D721Med (cell line): ENCODE measurements around the gene GHDC.
"Not testable (repeated sequence)": the region's sequence is repeated elsewhere in the genome, so short reads cannot be mapped to it uniquely, and the experiment has no call there.

Experiments
- DNase-seq: peaks from one replicate; pipeline ENCODE4 v3.0.0; 2011; ENCODE audit warnings: low spot score; ENCODE audit not compliant: insufficient read length
- FAIRE-seq: peaks from 2 replicates; lab custom pipeline; 2011; peaks lifted over from hg19 to GRCh38; lab: Jason Lieb, UNC
- TF ChIP-seq, protein P1 (sequence below): IDR thresholded peaks from 2 replicates; pipeline ENCODE4 v1.5.1; 2012; ENCODE audit warnings: mild to moderate bottlenecking, control low read depth; ENCODE audit not compliant: insufficient read depth; ENCODE audit errors: missing control alignments

GHDC gene, protein sequence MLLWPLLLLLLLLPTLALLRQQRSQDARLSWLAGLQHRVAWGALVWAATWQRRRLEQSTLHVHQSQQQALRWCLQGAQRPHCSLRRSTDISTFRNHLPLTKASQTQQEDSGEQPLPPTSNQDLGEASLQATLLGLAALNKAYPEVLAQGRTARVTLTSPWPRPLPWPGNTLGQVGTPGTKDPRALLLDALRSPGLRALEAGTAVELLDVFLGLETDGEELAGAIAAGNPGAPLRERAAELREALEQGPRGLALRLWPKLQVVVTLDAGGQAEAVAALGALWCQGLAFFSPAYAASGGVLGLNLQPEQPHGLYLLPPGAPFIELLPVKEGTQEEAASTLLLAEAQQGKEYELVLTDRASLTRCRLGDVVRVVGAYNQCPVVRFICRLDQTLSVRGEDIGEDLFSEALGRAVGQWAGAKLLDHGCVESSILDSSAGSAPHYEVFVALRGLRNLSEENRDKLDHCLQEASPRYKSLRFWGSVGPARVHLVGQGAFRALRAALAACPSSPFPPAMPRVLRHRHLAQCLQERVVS

DNA sequence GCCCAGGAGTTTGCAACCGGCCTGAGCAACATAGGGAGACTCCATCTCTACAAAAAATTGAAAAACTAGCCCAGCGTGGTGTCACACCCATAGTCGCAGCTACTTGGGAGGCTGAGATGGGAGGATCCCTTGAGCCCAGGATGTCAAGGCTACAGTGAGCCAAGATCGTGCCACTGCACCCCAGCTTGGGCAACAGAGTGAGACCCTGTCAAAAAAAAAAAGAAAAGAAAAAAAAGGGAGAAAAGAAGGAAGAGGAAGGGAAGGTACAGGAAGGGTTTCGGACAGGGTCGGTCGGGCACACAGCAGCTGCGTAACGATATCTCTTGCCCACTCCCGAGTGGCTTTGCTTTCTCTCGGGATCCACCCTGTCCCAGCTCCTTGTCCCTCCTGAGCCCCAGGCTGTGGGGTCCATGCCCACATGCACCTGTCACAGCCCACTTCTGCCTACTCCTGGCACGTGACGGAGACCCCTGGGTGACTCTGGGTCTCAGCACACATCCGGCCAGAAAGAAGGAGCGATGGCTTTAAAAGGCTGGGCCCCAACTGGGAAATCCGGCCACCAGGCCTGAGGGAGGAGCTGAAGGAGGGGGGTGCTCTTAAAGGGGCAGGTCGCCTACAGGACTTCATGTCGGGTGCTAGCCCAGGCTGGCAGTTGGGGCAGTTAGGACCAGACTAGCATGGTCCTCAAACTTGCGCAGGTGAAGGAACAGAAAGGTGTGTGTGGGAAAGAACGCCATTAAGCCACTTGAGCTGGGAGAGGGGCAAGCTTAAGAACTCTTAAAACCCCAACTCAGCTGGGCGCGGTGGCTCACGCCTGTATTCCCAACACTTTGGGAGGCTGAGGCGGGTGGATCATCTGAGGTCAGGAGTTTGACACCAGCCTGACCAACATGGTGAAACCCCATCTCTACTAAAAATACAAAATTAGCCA, at the start of gene GHDC:
Gene GHDC, minus strand, starts transcription at position 526 of the 931 bp plus-strand sequence. CDS start 913 bp downstream, outside the sequence.
- TF ChIP-seq, protein P1, sequence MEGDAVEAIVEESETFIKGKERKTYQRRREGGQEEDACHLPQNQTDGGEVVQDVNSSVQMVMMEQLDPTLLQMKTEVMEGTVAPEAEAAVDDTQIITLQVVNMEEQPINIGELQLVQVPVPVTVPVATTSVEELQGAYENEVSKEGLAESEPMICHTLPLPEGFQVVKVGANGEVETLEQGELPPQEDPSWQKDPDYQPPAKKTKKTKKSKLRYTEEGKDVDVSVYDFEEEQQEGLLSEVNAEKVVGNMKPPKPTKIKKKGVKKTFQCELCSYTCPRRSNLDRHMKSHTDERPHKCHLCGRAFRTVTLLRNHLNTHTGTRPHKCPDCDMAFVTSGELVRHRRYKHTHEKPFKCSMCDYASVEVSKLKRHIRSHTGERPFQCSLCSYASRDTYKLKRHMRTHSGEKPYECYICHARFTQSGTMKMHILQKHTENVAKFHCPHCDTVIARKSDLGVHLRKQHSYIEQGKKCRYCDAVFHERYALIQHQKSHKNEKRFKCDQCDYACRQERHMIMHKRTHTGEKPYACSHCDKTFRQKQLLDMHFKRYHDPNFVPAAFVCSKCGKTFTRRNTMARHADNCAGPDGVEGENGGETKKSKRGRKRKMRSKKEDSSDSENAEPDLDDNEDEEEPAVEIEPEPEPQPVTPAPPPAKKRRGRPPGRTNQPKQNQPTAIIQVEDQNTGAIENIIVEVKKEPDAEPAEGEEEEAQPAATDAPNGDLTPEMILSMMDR: no peak
- DNase-seq: no peak
- no peak for FAIRE-seq

- TF ChIP-seq, protein P1: no peak
- DNase-seq: no peak
- no peak for FAIRE-seq
Measured at GRCh38 chr17:42243493-42243982, 49.2 kb upstream of the GHDC start.

DNA sequence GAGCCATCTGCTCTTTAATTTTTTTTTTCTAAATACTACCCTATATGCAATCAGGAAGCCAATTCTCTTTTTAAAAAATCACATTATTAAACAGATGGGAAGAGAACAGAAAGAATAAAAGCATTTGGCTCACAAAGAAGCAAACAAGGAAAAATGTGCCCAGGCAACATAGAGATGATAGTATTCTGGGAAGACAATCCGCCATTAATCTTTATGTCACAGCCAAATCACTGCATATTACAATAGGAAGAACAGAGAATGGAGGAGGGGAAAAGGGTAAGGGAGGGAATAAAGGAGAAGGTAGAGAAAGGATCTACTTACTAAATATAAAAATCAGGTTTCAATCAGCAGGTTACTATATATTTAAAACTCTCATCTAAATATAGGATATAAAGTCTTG, 47.6 kb upstream of the GHDC start:
- TF ChIP-seq, protein P1: no peak
- no peak for DNase-seq
- no peak for FAIRE-seq

- FAIRE-seq, DNase-seq: not testable (repeated sequence)
Measured at GRCh38 chr17:42240863-42241262, 46.6 kb upstream of the GHDC start.

DNA sequence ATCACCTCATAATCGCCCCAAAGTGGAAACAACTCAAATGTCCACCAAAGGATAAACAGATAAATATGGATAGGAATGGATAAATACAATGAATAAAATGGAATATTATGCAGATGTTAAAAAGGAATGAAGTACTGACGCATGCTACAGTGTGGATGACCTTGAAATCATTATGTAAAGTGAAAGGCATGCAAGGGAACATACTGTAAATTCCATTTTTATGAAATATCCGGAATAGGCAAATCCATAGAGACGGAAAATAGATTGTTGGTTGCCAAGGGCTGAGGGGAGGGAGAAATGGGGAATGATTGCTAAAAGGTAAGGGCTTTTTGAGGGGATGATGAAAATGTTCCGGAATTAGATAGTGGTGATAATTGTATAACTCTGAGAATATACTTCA, 45.9 kb upstream of the GHDC start:
- FAIRE-seq: no peak
- no peak for DNase-seq
- TF ChIP-seq, protein P1: no peak

- FAIRE-seq, DNase-seq: not testable (repeated sequence)
Measured at GRCh38 chr17:42239576-42239975, 45.3 kb upstream of the GHDC start.

DNA sequence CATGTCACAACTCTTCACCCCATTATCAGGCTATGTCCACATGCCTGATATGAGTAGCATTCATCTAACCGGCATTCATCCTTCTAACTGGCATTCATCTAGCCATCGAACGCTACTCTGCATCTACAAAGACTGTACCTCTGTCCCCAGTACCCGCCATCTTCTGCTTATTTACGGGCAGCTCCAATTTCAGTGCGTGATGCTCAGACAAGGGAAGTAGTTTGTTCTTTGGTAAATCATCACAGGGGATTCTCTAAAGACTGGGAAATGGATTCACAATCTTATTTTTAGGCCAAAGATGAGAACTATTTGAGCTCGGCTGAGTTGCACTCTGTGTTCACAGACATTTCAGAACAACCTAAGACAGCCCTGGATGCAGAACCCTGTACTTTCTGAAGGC, 42.5 kb upstream of the GHDC start:
- FAIRE-seq (no peak), DNase-seq (no peak)
- TF ChIP-seq, protein P1: no peak
